ENCODE results near the gene EFTUD2. TPM values are rescaled to one million over a fixed set of nuclear protein-coding genes. Genes with fewer than 3 reads are reported as not detected.
A peak's percentile ranks its signal among the peaks of the same experiment; 100 is the strongest.

Gene EFTUD2
- total RNA-seq (98.4 TPM), polyA plus RNA-seq (ENCODE audit: insufficient read depth, low read depth, low replicate concordance) (37.9 TPM)
- long read RNA-seq, donor 1, full-length matches to known transcripts = 7 of 7 reads
- long read RNA-seq, donor 1, partial matches to known transcripts = 0 of 7 reads
- long read RNA-seq, donor 1, other reads (novel, unspliced or antisense) = 0 of 7 reads
- long read RNA-seq, donor 2, full-length matches to known transcripts = 10 of 10 reads
- long read RNA-seq, donor 2, partial matches to known transcripts = 0 of 10 reads
- long read RNA-seq, donor 2, other reads (novel, unspliced or antisense) = 0 of 10 reads
- long read RNA-seq, donor 3, full-length matches to known transcripts = 8 of 8 reads
- long read RNA-seq, donor 3, partial matches to known transcripts = 0 of 8 reads
- long read RNA-seq, donor 3, other reads (novel, unspliced or antisense) = 0 of 8 reads
- long read RNA-seq, donor 4, full-length matches to known transcripts = 8 of 8 reads
- long read RNA-seq, donor 4, partial matches to known transcripts = 0 of 8 reads
- long read RNA-seq, donor 4, other reads (novel, unspliced or antisense) = 0 of 8 reads
- long read RNA-seq, donor 5, full-length matches to known transcripts = 2 of 2 reads
- long read RNA-seq, donor 5, partial matches to known transcripts = 0 of 2 reads
- long read RNA-seq, donor 5, other reads (novel, unspliced or antisense) = 0 of 2 reads
- long read RNA-seq, donor 6, full-length matches to known transcripts = 2 of 2 reads
- long read RNA-seq, donor 6, partial matches to known transcripts = 0 of 2 reads
- long read RNA-seq, donor 6, other reads (novel, unspliced or antisense) = 0 of 2 reads
- long read RNA-seq, donor 7, full-length matches to known transcripts = 52 of 69 reads
- long read RNA-seq, donor 7, partial matches to known transcripts = 9 of 69 reads
- long read RNA-seq, donor 7, other reads (novel, unspliced or antisense) = 8 of 69 reads
- long read RNA-seq, donor 8, full-length matches to known transcripts = 6 of 6 reads
- long read RNA-seq, donor 8, partial matches to known transcripts = 0 of 6 reads
- long read RNA-seq, donor 8, other reads (novel, unspliced or antisense) = 0 of 6 reads
- long read RNA-seq, donor 9, full-length matches to known transcripts = 5 of 5 reads
- long read RNA-seq, donor 9, partial matches to known transcripts = 0 of 5 reads
- long read RNA-seq, donor 9, other reads (novel, unspliced or antisense) = 0 of 5 reads
- long read RNA-seq, donor 10, full-length matches to known transcripts = 5 of 5 reads
- long read RNA-seq, donor 10, partial matches to known transcripts = 0 of 5 reads
- long read RNA-seq, donor 10, other reads (novel, unspliced or antisense) = 0 of 5 reads

DNA sequence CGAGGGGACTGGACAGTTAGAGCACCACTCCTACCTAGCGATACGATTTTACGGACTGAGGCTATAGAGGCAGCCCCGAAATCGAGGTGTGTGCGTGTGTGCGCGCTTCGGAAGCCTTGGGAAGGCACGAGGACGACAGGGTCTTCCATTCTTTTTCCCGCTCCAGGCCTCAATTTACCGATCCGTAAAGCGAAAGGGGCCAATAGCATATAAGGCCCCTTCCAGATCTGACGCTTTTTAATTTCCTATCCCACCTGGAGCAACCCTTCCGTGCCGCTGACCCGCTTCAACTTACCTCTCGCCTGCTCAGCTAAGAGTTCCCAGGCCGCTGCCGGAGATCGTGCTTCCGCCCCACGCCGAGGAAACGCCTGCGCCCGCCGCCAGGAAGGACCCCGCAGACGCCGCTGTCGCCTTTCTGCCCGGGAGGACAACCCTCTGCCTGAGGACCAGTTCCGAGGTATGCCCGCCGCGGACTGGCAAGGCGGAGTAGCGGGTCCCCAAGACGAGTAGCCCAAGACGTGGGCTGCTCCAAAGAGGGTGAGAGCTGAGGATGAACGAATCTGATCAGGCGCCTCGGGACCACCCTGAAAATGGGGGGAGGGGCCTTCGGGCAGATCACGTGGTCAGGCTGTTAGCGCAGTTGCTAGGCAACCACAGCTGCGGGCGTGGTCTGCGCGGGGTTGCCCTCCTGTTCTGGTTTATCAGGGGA, at the start of gene EFTUD2:
TSS of gene EFTUD2 (minus strand) at position 372 of the 709 bp plus-strand sequence. CDS start 4,924 bp downstream, outside the sequence.
- peak within 1 kb of the TSS; percentile 82 to 99 (median 84) for H3K9ac ChIP-seq (ENCODE audit: low read length in 3 of 3)
- FAIRE-seq = no peak
- peak; percentile 93 to 97 (median 95) for DNase-seq
- H3K27me3 ChIP-seq (ENCODE audit: control insufficient read depth, insufficient read depth, low read length) = no peaks in the 10 kb centered on the region
- peaks cover 0 to 12% (median 6%) of the 10 kb centered on the region in 3 donors for H3K4me1 ChIP-seq (ENCODE audit: control insufficient read depth in 2 of 3, insufficient read depth in 2 of 3, low read depth in 1 of 3, low read length in 3 of 3)
- no peaks in the 10 kb centered on the region for H3K9me3 ChIP-seq (ENCODE audit: control insufficient read depth in 2 of 3, insufficient read depth in 1 of 3, low read length in 3 of 3)
- H3K36me3 ChIP-seq (ENCODE audit: control insufficient read depth in 2 of 3, insufficient read depth in 3 of 3, low read length in 3 of 3) = peaks cover 0 to 2% (median 0%) of the 10 kb centered on the region in 3 donors
- intact Hi-C loops (cut with DNase I) = no loop called here
- peak within 1 kb of the TSS; percentile 88 to 99 (median 89) for H3K4me3 ChIP-seq (ENCODE audit: low read length in 3 of 3)
- TF ChIP-seq, protein P1, sequence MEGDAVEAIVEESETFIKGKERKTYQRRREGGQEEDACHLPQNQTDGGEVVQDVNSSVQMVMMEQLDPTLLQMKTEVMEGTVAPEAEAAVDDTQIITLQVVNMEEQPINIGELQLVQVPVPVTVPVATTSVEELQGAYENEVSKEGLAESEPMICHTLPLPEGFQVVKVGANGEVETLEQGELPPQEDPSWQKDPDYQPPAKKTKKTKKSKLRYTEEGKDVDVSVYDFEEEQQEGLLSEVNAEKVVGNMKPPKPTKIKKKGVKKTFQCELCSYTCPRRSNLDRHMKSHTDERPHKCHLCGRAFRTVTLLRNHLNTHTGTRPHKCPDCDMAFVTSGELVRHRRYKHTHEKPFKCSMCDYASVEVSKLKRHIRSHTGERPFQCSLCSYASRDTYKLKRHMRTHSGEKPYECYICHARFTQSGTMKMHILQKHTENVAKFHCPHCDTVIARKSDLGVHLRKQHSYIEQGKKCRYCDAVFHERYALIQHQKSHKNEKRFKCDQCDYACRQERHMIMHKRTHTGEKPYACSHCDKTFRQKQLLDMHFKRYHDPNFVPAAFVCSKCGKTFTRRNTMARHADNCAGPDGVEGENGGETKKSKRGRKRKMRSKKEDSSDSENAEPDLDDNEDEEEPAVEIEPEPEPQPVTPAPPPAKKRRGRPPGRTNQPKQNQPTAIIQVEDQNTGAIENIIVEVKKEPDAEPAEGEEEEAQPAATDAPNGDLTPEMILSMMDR (IDR thresholded peaks at IDR 0.05; ENCODE audit: borderline replicate concordance, extremely low read depth, insufficient read depth) = no peak
- peak within 1 kb of the TSS; percentile 96 to 99 for H3K27ac ChIP-seq (ENCODE audit: low read depth in 2 of 2, low read length in 2 of 2)

DNA sequence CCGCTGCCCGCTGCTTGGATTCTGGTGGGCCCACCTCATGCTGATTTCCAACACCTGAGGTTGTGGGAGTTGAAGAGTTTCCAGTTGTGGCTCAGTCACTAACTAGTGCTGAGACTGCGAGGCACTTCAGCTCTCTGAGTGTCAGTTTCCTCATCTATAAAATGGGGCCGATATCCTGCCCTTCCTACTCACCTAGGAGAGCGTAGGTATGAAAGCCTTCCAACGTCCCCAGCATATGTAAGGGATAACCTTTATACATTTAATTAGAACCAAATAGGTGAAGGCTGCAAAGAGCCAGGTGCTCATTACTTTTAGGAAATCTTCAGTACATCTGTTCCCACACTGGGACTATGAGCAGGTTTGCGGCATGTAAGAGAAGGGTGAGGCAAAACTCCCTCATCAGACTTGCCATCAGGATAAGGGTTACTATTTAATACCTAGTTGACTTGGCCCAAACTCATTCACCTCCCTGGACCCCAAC, 49.1 kb upstream of the EFTUD2 start:
- no peaks in the 10 kb centered on the region for H3K27me3 ChIP-seq (ENCODE audit: control insufficient read depth, insufficient read depth, low read length)
- H3K4me1 ChIP-seq (ENCODE audit: control insufficient read depth in 2 of 3, insufficient read depth in 2 of 3, low read depth in 1 of 3, low read length in 3 of 3) = peaks cover 0 to 8% (median 3%) of the 10 kb centered on the region in 3 donors
- TF ChIP-seq, protein P1 (IDR thresholded peaks at IDR 0.05; ENCODE audit: borderline replicate concordance, extremely low read depth, insufficient read depth) = no peak
- no peak overlapping the region for H3K27ac ChIP-seq (ENCODE audit: low read depth in 2 of 2, low read length in 2 of 2)
- DNase-seq = no peak
- no peaks in the 10 kb centered on the region for H3K36me3 ChIP-seq (ENCODE audit: control insufficient read depth in 2 of 3, insufficient read depth in 3 of 3, low read length in 3 of 3)
- peak overlapping the region; percentile 75 to 98 (median 75) for H3K4me3 ChIP-seq (ENCODE audit: low read length in 3 of 3)
- FAIRE-seq = no peak
- H3K9me3 ChIP-seq (ENCODE audit: control insufficient read depth in 2 of 3, insufficient read depth in 1 of 3, low read length in 3 of 3) = no peaks in the 10 kb centered on the region
- intact Hi-C loops (cut with DNase I) = no loop called here
- H3K9ac ChIP-seq (ENCODE audit: low read length in 3 of 3) = peak overlapping the region in 2 of 3 donors; percentile 68 to 91

All from kidney (tissue), 22 donors.